IMR-90 (cell line): Measurements from ENCODE around the gene ANK3. TPM values are rescaled to one million over a fixed set of nuclear protein-coding genes. Genes with fewer than 3 reads are reported as not detected.

Experiments used
- ATAC-seq: fragments of 200-7000 bp; cut with Tn5 transposase; 2 replicates; pipeline ENCODE4 v1.9.1; 2020; ENCODE audit warnings: low read depth, mild to moderate bottlenecking, moderate library complexity
- BruUV-seq: library from RNA; stranded (reverse); fragments of 400-500 nt; replicated peaks from 2 replicates; lab custom pipeline; 2021; lab: Mats Ljungman, UMichigan
- CTCF ChIA-PET: fragments of 300-600 bp; formaldehyde crosslinking; extraction: SDS; loops from one replicate; lab custom pipeline; 2021; ENCODE audit warnings: antibody characterized with exemption; lab: Yijun Ruan, JAX
- POLR2A ChIA-PET: fragments of 300-600 bp; sonication (Branson Sonifier 250); formaldehyde crosslinking; loops from one replicate; lab custom pipeline; 2022; ENCODE audit warnings: antibody characterized with exemption; ENCODE audit not compliant: unreplicated experiment; lab: Charles Lee
- DNase-seq: peaks from one replicate; pipeline ENCODE4 v3.0.0; 2013
- H2AFZ ChIP-seq: replicated peaks from 2 replicates; pipeline ENCODE3; 2013; ENCODE audit warnings: low read length, mild to moderate bottlenecking; ENCODE audit not compliant: poor library complexity
- H2AK5ac ChIP-seq: 2 replicates; pipeline ENCODE4 v1.6.1; 2013; ENCODE audit warnings: low read depth, low read length, inconsistent platforms
- H2AK9ac ChIP-seq: replicated peaks from 2 replicates; pipeline ENCODE3; 2013; ENCODE audit warnings: mild to moderate bottlenecking, low read depth, low read length, moderate library complexity; ENCODE audit not compliant: poor library complexity
- H2BK120ac ChIP-seq: 2 replicates; pipeline ENCODE4 v1.6.1; 2013; ENCODE audit warnings: low read depth, low read length, inconsistent platforms
- H2BK15ac ChIP-seq: 3 replicates; pipeline ENCODE4 v1.6.1; 2013; ENCODE audit warnings: low read depth, low read length, inconsistent platforms
- H2BK20ac ChIP-seq: 2 replicates; pipeline ENCODE4 v1.6.1; 2013; ENCODE audit warnings: low read depth, mild to moderate bottlenecking, inconsistent platforms, low read length, moderate library complexity
- H2BK5ac ChIP-seq: 2 replicates; pipeline ENCODE4 v1.6.1; 2013; ENCODE audit warnings: mild to moderate bottlenecking, low read depth, low read length, inconsistent platforms; ENCODE audit not compliant: poor library complexity, severe bottlenecking
- H3K14ac ChIP-seq: replicated peaks from 2 replicates; pipeline ENCODE4 v1.6.1; 2013; ENCODE audit warnings: low read depth, low read length, inconsistent platforms
- H3K18ac ChIP-seq: 2 replicates; pipeline ENCODE4 v1.6.1; 2013; ENCODE audit warnings: low read depth, low read length, control low read depth
- H3K23ac ChIP-seq: 2 replicates; pipeline ENCODE4 v1.6.1; 2013; ENCODE audit warnings: low read depth, low read length, inconsistent platforms
- H3K27ac ChIP-seq: 2 replicates; pipeline ENCODE4 v1.5.1; 2013; ENCODE audit warnings: mild to moderate bottlenecking, control low read depth, low read length; ENCODE audit not compliant: insufficient read depth
- H3K27me3 ChIP-seq: 2 replicates; pipeline ENCODE4 v1.6.1; 2013; ENCODE audit warnings: low read length; ENCODE audit not compliant: control insufficient read depth, insufficient read depth
- H3K36me3 ChIP-seq: 2 replicates; pipeline ENCODE4 v1.6.1; 2013; ENCODE audit warnings: low read length, mixed read lengths; ENCODE audit not compliant: control insufficient read depth, insufficient read depth
- H3K4ac ChIP-seq: 2 replicates; pipeline ENCODE4 v1.6.1; 2013; ENCODE audit warnings: low read depth, low read length, inconsistent platforms
- H3K4me1 ChIP-seq: 2 replicates; pipeline ENCODE4 v1.6.1; 2013; ENCODE audit warnings: low read length, mixed read lengths; ENCODE audit not compliant: control insufficient read depth, insufficient read depth
- H3K4me2 ChIP-seq: 2 replicates; pipeline ENCODE4 v1.6.1; 2013; ENCODE audit warnings: low read depth, mild to moderate bottlenecking, control low read depth, low read length, moderate library complexity
- H3K4me3 ChIP-seq: 2 replicates; pipeline ENCODE4 v1.5.1; 2013; ENCODE audit warnings: low read depth, mild to moderate bottlenecking, control low read depth, low read length, moderate library complexity; ENCODE audit not compliant: insufficient read depth
- H3K56ac ChIP-seq: 2 replicates; pipeline ENCODE4 v1.6.1; 2013; ENCODE audit warnings: low read length, inconsistent platforms; ENCODE audit not compliant: insufficient read depth; ENCODE audit errors: extremely low read depth
- H3K79me1 ChIP-seq, 2 experiments: 2 replicates each; pipeline ENCODE4 v1.6.1; 2013; ENCODE audit warnings: low read length in 2 of 2, inconsistent platforms in 1 of 2, low read depth in 1 of 2
- H3K9ac ChIP-seq: 2 replicates; pipeline ENCODE4 v1.6.1; 2013; ENCODE audit warnings: low read depth, low read length, control low read depth
- H3K9me1 ChIP-seq: 2 replicates; pipeline ENCODE4 v1.6.1; 2013; ENCODE audit warnings: low read length, inconsistent platforms; ENCODE audit not compliant: insufficient read depth
- H3K9me3 ChIP-seq: 2 replicates; pipeline ENCODE4 v1.6.1; 2013; ENCODE audit warnings: low read length; ENCODE audit not compliant: control insufficient read depth, insufficient read depth
- H4K20me1 ChIP-seq: 2 replicates; pipeline ENCODE4 v1.6.1; 2013; ENCODE audit warnings: low read length, inconsistent platforms; ENCODE audit not compliant: insufficient read depth
- H4K5ac ChIP-seq: 2 replicates; pipeline ENCODE4 v1.6.1; 2013; ENCODE audit warnings: mild to moderate bottlenecking, low read depth, low read length, control low read depth
- H4K8ac ChIP-seq, 2 experiments: 2 replicates each; pipeline ENCODE4 v1.6.1; 2013; ENCODE audit warnings: low read depth in 2 of 2, low read length in 2 of 2, control low read depth in 1 of 2, inconsistent platforms in 1 of 2
- H4K91ac ChIP-seq: 2 replicates; pipeline ENCODE4 v1.6.1; 2013; ENCODE audit warnings: low read depth, low read length, inconsistent platforms; ENCODE audit not compliant: insufficient read depth
- MAFK ChIP-seq: IDR thresholded peaks from 2 replicates; pipeline ENCODE4 v1.6.1; 2012; ENCODE audit warnings: low read depth, low read length, improper control_type of control experiment
- WGBS, 2 experiments: methylation state at CpG; one replicate each; pipeline versions ENCODE4 v1.1.5 to v1.1.7; 2013; ENCODE audit warnings: missing lambda C conversion rate in 2 of 2; ENCODE audit not compliant: insufficient read length in 1 of 2; ENCODE audit errors: extremely low coverage in 2 of 2; 5-methylcytosine and 5-hydroxymethylcytosine counted together
- dilution Hi-C: fragments of 300-500 bp; cut with HindIII; formaldehyde crosslinking; loops from one replicate; pipeline ENCODE4 v1.14.3; 2018; ENCODE audit warnings: low sequenced_read_pairs; ENCODE audit not compliant: unreplicated experiment
- in situ Hi-C: fragments of 300-500 bp; cut with MboI; formaldehyde crosslinking; loops from 3 replicates; pipeline ENCODE4 v1.14.3; 2019; ENCODE audit warnings: low sequenced_read_pairs, inconsistent platforms, mixed read lengths
- intact Hi-C: fragments of 100-400 bp; cut with micrococcal nuclease; formaldehyde crosslinking; loops from 2 replicates; pipeline ENCODE4 v1.10.0; 2022
- polyA plus RNA-seq, 3 experiments: library from polyadenylated mRNA; depleted of rRNA; stranded (reverse); fragments of >200 nt; gene quantifications; 2 replicates each; pipeline ENCODE4 v1.2.3, GENCODE V29; 2012; ENCODE audit warnings: low replicate concordance in 1 of 3
- total RNA-seq: library from RNA; depleted of rRNA; stranded (reverse); fragments of >200 nt; gene quantifications from 2 replicates; pipeline ENCODE4 v1.2.3, GENCODE V29; 2012

ANK3 gene
- total and polyA plus RNA-seq, 2 of the 4 experiments (the other 2 are of a cell fraction): 0.63 to 1.8 TPM

GRCh38 chr10:59993931-59994330 is 395.7 kb downstream of the ANK3 start:
- no peak overlapping the region for H2BK15ac ChIP-seq
- no peak overlapping the region for H3K4me3 ChIP-seq
- no peaks in the 10 kb centered on the region for H3K9me1 ChIP-seq
- no TSS peak for BruUV-seq
- no peak overlapping the region for H2AK9ac ChIP-seq
- WGBS, 2 experiments: no CpG with 5 or more reads among the region's 1 CpG
- H3K23ac ChIP-seq: no peak overlapping the region
- ATAC-seq: no peak
- no peak overlapping the region for H4K8ac ChIP-seq
- no peak overlapping the region for H3K56ac ChIP-seq
- no peak overlapping the region for H3K4ac ChIP-seq
- H2BK5ac ChIP-seq: no peak overlapping the region
- TF ChIP-seq MAFK: no peak
- no peaks in the 10 kb centered on the region for H3K9me3 ChIP-seq
- no peak overlapping the region for H3K18ac ChIP-seq
- no peak overlapping the region for H3K9ac ChIP-seq
- ChIA-PET CTCF (interaction anchor here (0.6 kb wide), 1 partner anchor 632 kb away, joined by 3 read pairs; the partner anchor contains the start of gene FAM13C), POLR2A (no interaction called here)
- H2BK120ac ChIP-seq: no peak overlapping the region
- H3K4me2 ChIP-seq: no peak overlapping the region
- H3K14ac ChIP-seq: no peak overlapping the region
- H3K27me3 ChIP-seq: no peaks in the 10 kb centered on the region; the same call in 1 of the 2 replicates
- intact Hi-C loops (no loop called here), in situ Hi-C loops (no loop called here), dilution Hi-C loops (no loop called here)
- no peak overlapping the region for H3K27ac ChIP-seq
- H3K36me3 ChIP-seq: no peaks in the 10 kb centered on the region
- H4K20me1 ChIP-seq: no peaks in the 10 kb centered on the region
- H4K5ac ChIP-seq: no peak overlapping the region
- H3K4me1 ChIP-seq: no peaks in the 10 kb centered on the region
- no peak overlapping the region for H2AK5ac ChIP-seq
- no peak overlapping the region for H2BK20ac ChIP-seq
- H2AFZ ChIP-seq: no peak overlapping the region
- no peaks in the 10 kb centered on the region for H3K79me1 ChIP-seq
- no peak overlapping the region for H4K91ac ChIP-seq
- no peak for DNase-seq
